GM18508 (cell line): ENCODE data around the gene CCDC159.
"Not testable (repeated sequence)": the region's sequence is repeated elsewhere in the genome, so short reads cannot be mapped to it uniquely, and the experiment has no call there.

Experiments
- ATAC-seq: cut with Tn5 transposase; IDR thresholded peaks from one replicate; pipeline ENCODE4 v1.9.1; 2021; ENCODE audit warnings: moderate number of reproducible peaks; ENCODE audit not compliant: insufficient read depth, unreplicated experiment

CCDC159 gene

GRCh38 chr19:11364296-11364904 is 18.1 kb downstream of the CCDC159 start:
- ATAC-seq, result no peak

GRCh38 chr19:11364935-11365334 is 18.6 kb downstream of the CCDC159 start:
- no peak for ATAC-seq

GRCh38 chr19:11365557-11366117 is 19.3 kb downstream of the CCDC159 start:
- no peak for ATAC-seq

- no peak for ATAC-seq
Observed at GRCh38 chr19:11367528-11367927, 21.2 kb downstream of the CCDC159 start.

GRCh38 chr19:11370744-11371143 is 24.4 kb downstream of the CCDC159 start:
- ATAC-seq, result no peak

GRCh38 chr19:11373166-11373884 is 27.0 kb downstream of the CCDC159 start:
- ATAC-seq, result no peak

GRCh38 chr19:11373885-11374432 is 27.6 kb downstream of the CCDC159 start:
- ATAC-seq, result no peak

GRCh38 chr19:11374433-11375142 is 28.3 kb downstream of the CCDC159 start, which contains the start of gene SWSAP1:
SWSAP1 (plus strand) TSS chr19:11374666; CDS start chr19:11374681, 15 bp downstream.
- ATAC-seq, result peak; percentile 77

GRCh38 chr19:11375143-11375948 is 29.0 kb downstream of the CCDC159 start:
- ATAC-seq, result no peak

GRCh38 chr19:11377237-11377636 is 30.9 kb downstream of the CCDC159 start:
- no peak for ATAC-seq

GRCh38 chr19:11377756-11378155 is 31.4 kb downstream of the CCDC159 start:
- no peak for ATAC-seq

GRCh38 chr19:11378319-11379189 is 32.2 kb downstream of the CCDC159 start:
- no peak for ATAC-seq

GRCh38 chr19:11379269-11379845 is 33.0 kb downstream of the CCDC159 start:
- not testable (repeated sequence) for ATAC-seq

GRCh38 chr19:11379857-11380350 is 33.6 kb downstream of the CCDC159 start:
- no peak for ATAC-seq

- ATAC-seq, result peak; percentile 58
Observed at GRCh38 chr19:11380653-11381537, 34.6 kb downstream of the CCDC159 start.

GRCh38 chr19:11382898-11383705 is 36.8 kb downstream of the CCDC159 start:
- no peak for ATAC-seq

- no peak for ATAC-seq
Observed at GRCh38 chr19:11383706-11384048, 37.4 kb downstream of the CCDC159 start.
